GM04504 (cell line): Measurements from ENCODE around the gene GATB.

ENCODE experiments used
- DNase-seq: peaks from one replicate; pipeline ENCODE4 v3.0.0-alpha.2; 2012; ENCODE audit warnings: low read depth

The GATB gene, protein sequence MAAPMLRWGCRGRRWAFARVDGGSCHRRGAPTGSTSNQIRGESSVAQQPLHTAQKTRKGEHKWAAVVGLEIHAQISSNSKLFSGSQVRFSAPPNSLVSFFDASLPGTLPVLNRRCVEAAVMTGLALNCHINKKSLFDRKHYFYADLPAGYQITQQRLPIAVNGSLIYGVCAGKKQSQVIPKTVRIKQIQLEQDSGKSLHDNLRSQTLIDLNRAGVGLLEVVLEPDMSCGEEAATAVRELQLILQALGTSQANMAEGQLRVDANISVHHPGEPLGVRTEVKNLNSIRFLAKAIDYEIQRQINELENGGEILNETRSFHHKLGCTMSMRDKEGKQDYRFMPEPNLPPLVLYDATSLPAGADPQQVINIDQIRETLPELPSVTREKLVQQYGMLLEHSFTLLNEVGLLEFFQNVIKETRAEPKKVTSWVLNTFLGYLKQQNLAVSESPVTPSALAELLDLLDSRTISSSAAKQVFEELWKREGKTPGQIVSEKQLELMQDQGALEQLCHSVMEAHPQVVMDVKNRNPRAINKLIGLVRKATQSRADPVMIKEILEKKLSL

DNA sequence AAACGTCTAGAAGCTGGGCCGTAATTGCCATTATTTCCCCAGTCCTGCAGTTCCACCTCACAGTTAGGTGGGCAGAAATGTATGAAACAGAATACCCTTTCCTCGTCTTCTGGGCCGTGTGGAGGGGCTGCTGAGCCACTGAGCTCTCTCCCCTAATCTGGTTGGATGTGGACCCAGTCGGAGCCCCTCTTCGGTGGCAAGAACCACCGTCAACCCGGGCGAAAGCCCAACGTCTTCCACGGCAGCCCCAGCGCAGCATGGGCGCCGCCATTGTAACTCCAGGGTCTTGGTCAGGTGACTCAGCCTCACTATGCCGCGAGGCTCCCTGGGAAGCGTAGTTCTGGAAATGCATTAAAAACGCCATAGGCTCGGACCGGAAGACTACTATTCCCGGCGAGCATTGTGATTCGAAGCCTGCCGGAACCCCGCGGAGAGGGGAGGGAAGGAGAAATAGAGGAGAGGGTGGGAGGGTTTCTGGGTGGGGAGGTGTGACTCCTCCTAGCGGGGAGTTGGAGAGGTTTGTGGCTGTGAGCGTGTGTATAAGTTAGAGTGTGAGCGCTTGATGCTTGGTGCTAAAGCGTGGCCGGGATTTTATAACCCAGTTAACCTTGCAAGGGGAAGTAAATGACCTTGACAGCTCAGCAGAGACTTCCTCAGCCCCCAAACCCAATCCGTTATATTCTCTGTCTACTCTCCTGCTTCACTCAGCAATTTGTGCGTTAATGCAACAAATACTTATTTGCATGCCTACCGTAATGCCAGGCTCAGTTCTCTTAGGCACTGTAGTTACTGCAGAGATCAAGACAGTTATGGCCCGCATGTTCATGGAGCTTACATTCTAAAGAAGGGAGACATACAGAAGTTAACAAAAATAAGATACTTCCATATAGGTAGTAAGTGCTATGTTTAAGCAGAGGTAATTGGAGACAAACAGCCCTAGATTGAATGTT, at the start of gene GATB:
Gene GATB (minus strand): TSS at position 296 of the 950 bp plus-strand sequence. CDS start 25 bp downstream, at position 271.
- peak; percentile 92 for DNase-seq

DNA sequence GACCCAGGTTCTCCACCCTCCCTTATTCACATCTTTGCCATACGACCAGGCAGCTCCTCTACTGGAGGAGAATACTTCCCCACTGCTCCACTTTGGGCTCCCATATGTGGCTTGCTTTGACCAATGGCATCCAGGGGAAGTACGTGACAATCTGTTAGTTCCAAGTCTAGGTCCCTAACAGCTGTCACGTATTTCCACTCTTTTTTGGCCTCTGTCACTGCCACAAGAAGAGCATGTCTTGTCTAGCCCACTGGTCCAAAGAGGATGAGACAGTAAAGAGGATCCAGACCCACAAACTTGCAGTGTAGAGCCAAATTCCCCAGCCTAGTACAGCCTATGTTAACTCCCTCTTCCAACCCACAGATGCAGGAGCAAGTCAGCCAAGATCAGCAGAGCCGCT, 49.7 kb upstream of the GATB start:
- DNase-seq = no peak

DNA sequence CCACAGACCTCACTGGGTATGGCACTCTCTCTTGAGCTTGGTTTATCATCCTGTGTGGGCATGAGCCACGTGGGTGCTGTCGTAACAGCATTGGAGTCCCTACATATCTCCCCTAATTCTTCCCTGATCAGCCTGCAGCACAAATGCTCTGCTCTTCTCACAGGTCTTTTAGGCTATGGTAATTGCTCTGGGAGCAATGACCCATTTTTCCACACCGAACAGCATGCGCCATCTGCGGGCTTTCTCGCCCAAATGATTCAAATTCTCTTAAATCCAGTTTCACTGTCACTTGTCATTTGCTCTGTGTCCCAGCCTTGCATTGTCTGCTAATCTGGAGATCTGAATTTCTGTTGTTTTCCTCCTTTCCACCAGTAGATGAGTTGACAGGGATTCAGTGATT, 48.9 kb upstream of the GATB start:
- DNase-seq = no peak

- DNase-seq = no peak
These were observed 47.7 kb upstream of the GATB start for GRCh38 chr4:151808542-151808941.

- DNase-seq = no peak
These were observed 47.3 kb upstream of the GATB start for GRCh38 chr4:151808120-151808529.

GRCh38 chr4:151807220-151807619, 46.4 kb upstream of the GATB start:
- DNase-seq = no peak

DNA sequence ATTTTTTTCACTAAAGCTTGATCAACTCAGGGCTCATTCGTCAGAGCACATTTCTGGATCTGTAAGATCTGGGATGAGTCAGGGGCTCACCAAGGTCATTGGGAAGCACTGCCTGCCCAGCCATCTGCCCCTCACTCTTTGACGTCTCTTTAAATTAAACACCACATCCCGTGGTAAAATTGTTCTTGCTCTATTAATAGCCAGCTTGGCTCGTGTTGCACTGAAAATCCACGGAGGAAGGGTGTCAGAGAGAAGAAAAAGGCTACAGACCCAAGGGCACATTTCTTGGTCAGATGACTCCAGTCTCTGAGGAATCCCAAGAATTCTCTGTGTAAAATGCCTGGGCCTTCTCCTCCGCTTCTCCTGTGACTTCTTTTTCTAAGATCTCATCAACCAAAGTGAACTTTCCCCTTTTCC, 45.7 kb upstream of the GATB start:
- peak; percentile 69 for DNase-seq

DNA sequence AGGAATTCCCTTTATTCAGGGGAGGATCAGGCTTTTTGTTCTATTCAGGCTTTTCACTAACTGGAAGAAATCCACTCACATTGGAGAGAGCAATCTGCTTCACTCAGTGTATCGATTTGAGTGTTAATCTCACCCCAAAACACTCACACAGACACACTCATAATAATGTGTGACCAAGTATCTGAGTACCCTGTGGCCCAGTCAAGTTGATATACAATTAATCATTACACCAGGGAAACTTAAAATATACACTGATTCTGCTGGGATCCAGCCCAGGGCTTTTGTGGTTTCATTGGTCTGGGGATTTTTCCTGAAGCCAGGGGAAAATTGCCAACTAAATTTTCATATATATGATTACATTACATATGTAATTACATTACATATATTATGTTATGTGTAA, 44.0 kb upstream of the GATB start:
- no peak for DNase-seq

- no peak for DNase-seq
These were observed 43.4 kb upstream of the GATB start for GRCh38 chr4:151804086-151804630.

- no peak for DNase-seq
These were observed 42.4 kb upstream of the GATB start for GRCh38 chr4:151803246-151803645.

DNA sequence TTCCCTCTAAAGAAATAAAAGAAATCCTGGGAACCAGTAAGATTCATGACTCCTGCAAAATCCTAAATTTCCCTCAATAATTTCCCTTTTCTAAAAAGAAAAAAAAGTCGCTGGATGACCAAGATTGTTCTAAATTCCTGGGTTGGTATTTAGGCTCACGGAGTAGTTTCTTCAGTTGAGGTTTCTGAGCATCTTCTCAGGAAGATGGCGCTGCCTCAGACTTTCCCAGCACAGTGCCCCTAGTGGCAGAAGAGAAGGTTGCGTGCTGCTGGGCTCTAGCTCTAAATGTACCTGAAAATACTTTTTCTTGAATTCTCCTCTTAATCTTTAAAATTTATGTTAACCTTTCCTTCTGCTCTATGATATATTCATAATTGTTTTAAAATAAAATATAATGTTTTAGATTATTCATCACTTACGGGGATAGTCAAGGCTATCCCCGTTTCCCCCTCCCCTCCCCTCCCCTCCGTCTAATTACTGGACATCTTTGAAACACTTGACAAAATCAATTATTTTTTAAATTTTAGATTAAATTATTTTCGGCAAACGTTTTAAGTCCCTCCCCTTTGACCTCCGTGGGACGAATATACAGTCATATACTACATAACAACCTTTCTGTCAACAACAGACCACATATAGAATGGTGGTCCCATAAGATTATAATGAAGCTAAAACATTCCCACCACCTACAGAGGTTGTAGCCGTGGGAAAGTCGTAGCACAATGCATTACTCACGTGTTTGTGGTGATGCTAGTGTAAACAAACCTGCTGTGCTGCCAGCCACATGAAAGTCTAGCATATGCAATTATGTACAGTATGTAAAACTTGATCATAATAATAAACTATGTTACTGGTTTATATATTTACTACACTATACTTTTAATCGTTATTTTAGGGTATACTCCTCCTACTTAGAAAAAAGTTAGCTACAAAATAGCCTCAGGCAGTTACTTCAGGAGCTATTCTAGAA, 41.0 kb upstream of the GATB start:
- no peak for DNase-seq

DNA sequence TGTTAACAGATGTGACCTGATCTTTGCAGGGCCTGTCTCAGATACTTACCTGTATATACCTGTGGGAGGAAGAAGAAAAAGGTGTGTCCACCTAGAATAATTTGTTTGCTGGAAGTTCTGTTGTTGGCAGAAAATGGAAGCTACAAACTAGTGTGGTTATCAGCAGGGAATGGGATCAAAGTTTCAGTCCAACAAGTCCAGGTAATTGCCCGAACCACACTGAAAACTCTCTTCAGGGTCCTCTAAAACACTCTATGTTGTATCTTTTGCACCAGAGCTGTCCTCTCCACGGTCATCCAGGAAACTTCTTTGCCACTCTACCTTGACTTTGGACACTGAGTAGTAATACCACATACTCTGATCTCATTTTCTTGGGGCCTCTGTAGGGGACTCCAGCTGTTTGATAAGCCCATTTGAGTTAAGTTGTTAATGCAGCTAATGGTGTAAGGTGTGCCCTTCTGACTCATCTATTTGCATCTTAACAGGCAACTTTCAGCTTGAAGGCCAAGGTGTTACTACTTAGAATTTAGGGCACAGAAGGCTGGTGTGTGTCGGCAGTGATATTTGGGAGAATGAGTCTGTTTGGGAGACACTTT, 38.7 kb upstream of the GATB start:
- no peak for DNase-seq

DNA sequence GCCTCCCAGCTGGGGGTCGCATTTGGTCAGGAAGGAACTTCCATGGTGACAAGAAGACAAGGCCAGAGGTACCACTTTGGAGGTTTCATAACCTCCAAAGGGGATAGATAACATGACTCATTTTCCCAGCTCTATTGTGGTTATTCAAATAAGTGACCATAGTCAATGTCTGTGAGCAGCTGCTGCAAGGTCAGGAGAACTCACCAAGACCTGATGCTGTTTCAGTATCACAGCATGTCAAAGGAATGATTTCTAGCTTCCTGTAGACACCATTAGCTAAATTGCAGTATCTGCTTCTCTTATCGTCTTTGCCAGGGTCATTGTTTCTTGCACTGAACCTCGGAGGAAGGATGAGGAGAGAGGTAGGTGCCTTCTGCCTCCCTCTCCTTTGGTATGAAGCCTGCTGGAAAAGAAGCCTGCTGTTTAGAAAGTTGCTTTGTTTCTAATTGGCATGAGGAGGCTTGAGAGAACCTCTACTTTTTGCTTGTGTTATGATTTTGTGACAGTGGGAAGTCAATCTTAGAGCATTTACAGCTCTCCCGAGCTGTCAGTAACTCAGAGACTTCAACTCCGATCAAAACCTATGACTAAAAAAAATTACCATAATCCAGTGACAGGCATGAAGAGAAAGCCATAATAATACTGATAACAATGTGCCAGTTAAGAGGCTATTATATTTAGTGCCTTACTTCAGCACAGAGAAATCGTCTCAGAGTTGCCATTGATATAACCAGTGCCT, 38.0 kb upstream of the GATB start:
- no peak for DNase-seq

- DNase-seq = no peak
These were observed 37.0 kb upstream of the GATB start for GRCh38 chr4:151797853-151798252.

GRCh38 chr4:151797131-151797530, 36.3 kb upstream of the GATB start:
- DNase-seq = no peak

GRCh38 chr4:151796106-151796505, 35.3 kb upstream of the GATB start:
- DNase-seq = no peak

DNA sequence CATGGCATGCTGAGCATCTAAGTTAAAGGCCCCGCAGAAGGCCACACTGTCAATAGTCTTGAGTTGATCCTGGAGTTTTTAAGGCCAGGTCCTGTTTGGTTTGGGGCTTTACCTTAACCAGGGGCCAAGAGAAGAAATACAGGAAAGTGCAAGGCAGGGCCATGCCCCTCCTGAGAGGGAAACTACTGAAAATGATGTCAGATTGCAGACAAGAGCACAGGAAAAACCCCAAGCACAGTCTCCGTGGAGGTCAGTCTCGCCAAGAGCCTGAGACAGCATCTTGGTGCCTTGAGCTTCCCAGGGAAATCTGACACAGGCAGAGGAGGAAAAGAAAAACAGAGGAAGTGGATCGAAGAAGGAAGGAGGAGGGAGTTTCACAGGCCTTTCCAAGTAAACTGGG, 32.2 kb upstream of the GATB start:
- no peak for DNase-seq

DNA sequence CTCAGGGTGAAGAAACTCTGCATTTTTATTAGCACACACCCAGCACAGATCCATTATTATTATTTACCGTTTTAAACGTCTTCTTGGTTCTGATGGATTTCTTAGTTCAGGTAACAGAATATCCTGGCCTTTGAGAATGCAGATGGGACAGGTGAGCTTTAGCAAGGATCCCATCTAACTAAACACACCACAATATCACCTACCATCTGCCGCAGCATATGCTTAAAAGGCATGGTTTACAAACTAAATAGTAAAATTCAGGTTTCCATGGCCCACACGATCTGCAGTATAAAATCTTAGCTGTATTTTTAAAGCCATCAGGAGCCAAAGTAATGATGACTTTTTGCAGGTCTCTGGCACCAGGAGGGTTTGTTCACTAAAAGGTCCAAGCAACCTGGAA, 31.7 kb upstream of the GATB start:
- DNase-seq = no peak

GRCh38 chr4:151788021-151788420, 27.2 kb upstream of the GATB start:
- DNase-seq = no peak

DNA sequence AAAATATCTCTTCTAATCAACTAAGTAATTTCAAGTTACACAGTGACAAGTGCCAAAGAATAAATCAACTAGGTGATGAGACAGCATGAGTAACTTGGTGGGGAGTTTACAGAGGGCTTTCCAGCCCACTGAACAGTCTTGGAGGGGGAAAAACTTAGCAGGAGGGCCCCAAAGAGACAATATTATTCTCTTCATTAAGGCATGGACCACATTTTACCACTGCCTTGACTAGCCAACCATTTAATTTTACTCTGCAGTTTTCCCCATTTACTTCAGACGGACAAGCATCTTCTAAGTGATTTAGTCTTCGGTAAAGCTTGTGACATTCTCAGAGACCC, 25.3 kb upstream of the GATB start:
- no peak for DNase-seq
